ENCODE results near the gene CCDC192.

Gene CCDC192

GRCh38 chr5:127963233-127963632 is 260.0 kb downstream of the CCDC192 start:
- Histone ChIP-seq H3K27ac (ENCODE audit: low read length) (no peak overlapping the region), H3K4me3 (ENCODE audit: low read length) (no peak overlapping the region), H3K36me3 (ENCODE audit: control insufficient read depth, insufficient read depth, low read length) (no peaks in the 10 kb centered on the region), H3K9me3 (ENCODE audit: control insufficient read depth, insufficient read depth, low read length) (no peaks in the 10 kb centered on the region), H3K27me3 (ENCODE audit: control insufficient read depth, insufficient read depth, low read length) (no peaks in the 10 kb centered on the region), H3K4me1 (ENCODE audit: control insufficient read depth, insufficient read depth, low read length) (no peaks in the 10 kb centered on the region)
- no peak for DNase-seq (ENCODE audit: low read depth, low spot score)
- WGBS (ENCODE audit: insufficient coverage, insufficient read length), result no CpG with 5 or more reads among the region's 1 CpG

GRCh38 chr5:127963931-127964330 is 260.7 kb downstream of the CCDC192 start:
- no peaks in the 10 kb centered on the region for H3K9me3 ChIP-seq (ENCODE audit: control insufficient read depth, insufficient read depth, low read length)
- no peak for DNase-seq (ENCODE audit: low read depth, low spot score)
- no peak overlapping the region for H3K4me3 ChIP-seq (ENCODE audit: low read length)
- no peaks in the 10 kb centered on the region for H3K36me3 ChIP-seq (ENCODE audit: control insufficient read depth, insufficient read depth, low read length)
- H3K27me3 ChIP-seq (ENCODE audit: control insufficient read depth, insufficient read depth, low read length), result no peaks in the 10 kb centered on the region
- no peak overlapping the region for H3K27ac ChIP-seq (ENCODE audit: low read length)
- H3K4me1 ChIP-seq (ENCODE audit: control insufficient read depth, insufficient read depth, low read length), result no peaks in the 10 kb centered on the region
- no CpG with 5 or more reads among the region's 3 CpGs for WGBS (ENCODE audit: insufficient coverage, insufficient read length)

GRCh38 chr5:127967323-127967982 is 264.3 kb downstream of the CCDC192 start:
- WGBS (ENCODE audit: insufficient coverage, insufficient read length), result no CpG with 5 or more reads among the region's 3 CpGs
- no peak overlapping the region for H3K4me3 ChIP-seq (ENCODE audit: low read length)

GRCh38 chr5:127967983-127968592 is 264.9 kb downstream of the CCDC192 start:
- WGBS (ENCODE audit: insufficient coverage, insufficient read length), result no CpG with 5 or more reads among the region's 1 CpG
- Histone ChIP-seq H3K27me3 (ENCODE audit: control insufficient read depth, insufficient read depth, low read length) (no peaks in the 10 kb centered on the region), H3K27ac (ENCODE audit: low read length) (no peak overlapping the region)

More at GRCh38 chr5:127967323-127967982, 264.3 kb downstream of the CCDC192 start:
- DNase-seq (ENCODE audit: low read depth, low spot score), result no peak
- Histone ChIP-seq H3K4me1 (ENCODE audit: control insufficient read depth, insufficient read depth, low read length) (no peaks in the 10 kb centered on the region), H3K27ac (ENCODE audit: low read length) (no peak overlapping the region), H3K36me3 (ENCODE audit: control insufficient read depth, insufficient read depth, low read length) (no peaks in the 10 kb centered on the region), H3K27me3 (ENCODE audit: control insufficient read depth, insufficient read depth, low read length) (no peaks in the 10 kb centered on the region), H3K9me3 (ENCODE audit: control insufficient read depth, insufficient read depth, low read length) (no peaks in the 10 kb centered on the region)

GRCh38 chr5:127969002-127969401 is 265.8 kb downstream of the CCDC192 start:
- Histone ChIP-seq H3K27ac (ENCODE audit: low read length) (no peak overlapping the region), H3K9me3 (ENCODE audit: control insufficient read depth, insufficient read depth, low read length) (no peaks in the 10 kb centered on the region), H3K36me3 (ENCODE audit: control insufficient read depth, insufficient read depth, low read length) (no peaks in the 10 kb centered on the region), H3K4me1 (ENCODE audit: control insufficient read depth, insufficient read depth, low read length) (no peaks in the 10 kb centered on the region), H3K27me3 (ENCODE audit: control insufficient read depth, insufficient read depth, low read length) (no peaks in the 10 kb centered on the region), H3K4me3 (ENCODE audit: low read length) (no peak overlapping the region)
- WGBS (ENCODE audit: insufficient coverage, insufficient read length), result no CpG with 5 or more reads among the region's 3 CpGs
- DNase-seq (ENCODE audit: low read depth, low spot score), result no peak

More at GRCh38 chr5:127967983-127968592, 264.9 kb downstream of the CCDC192 start:
- Histone ChIP-seq H3K4me3 (ENCODE audit: low read length) (no peak overlapping the region), H3K9me3 (ENCODE audit: control insufficient read depth, insufficient read depth, low read length) (no peaks in the 10 kb centered on the region), H3K4me1 (ENCODE audit: control insufficient read depth, insufficient read depth, low read length) (no peaks in the 10 kb centered on the region), H3K36me3 (ENCODE audit: control insufficient read depth, insufficient read depth, low read length) (no peaks in the 10 kb centered on the region)
- DNase-seq (ENCODE audit: low read depth, low spot score), result no peak

- Histone ChIP-seq H3K4me3 (ENCODE audit: low read length) (no peak overlapping the region), H3K27me3 (ENCODE audit: control insufficient read depth, insufficient read depth, low read length) (no peaks in the 10 kb centered on the region), H3K4me1 (ENCODE audit: control insufficient read depth, insufficient read depth, low read length) (no peaks in the 10 kb centered on the region), H3K9me3 (ENCODE audit: control insufficient read depth, insufficient read depth, low read length) (no peaks in the 10 kb centered on the region), H3K27ac (ENCODE audit: low read length) (no peak overlapping the region), H3K36me3 (ENCODE audit: control insufficient read depth, insufficient read depth, low read length) (no peaks in the 10 kb centered on the region)
- DNase-seq (ENCODE audit: low read depth, low spot score), result no peak
Measured at GRCh38 chr5:127969651-127970050, 266.5 kb downstream of the CCDC192 start.

GRCh38 chr5:127970081-127970480 is 266.9 kb downstream of the CCDC192 start:
- Histone ChIP-seq H3K36me3 (ENCODE audit: control insufficient read depth, insufficient read depth, low read length) (no peaks in the 10 kb centered on the region), H3K9me3 (ENCODE audit: control insufficient read depth, insufficient read depth, low read length) (no peaks in the 10 kb centered on the region), H3K27ac (ENCODE audit: low read length) (no peak overlapping the region), H3K4me3 (ENCODE audit: low read length) (no peak overlapping the region), H3K27me3 (ENCODE audit: control insufficient read depth, insufficient read depth, low read length) (no peaks in the 10 kb centered on the region), H3K4me1 (ENCODE audit: control insufficient read depth, insufficient read depth, low read length) (no peaks in the 10 kb centered on the region)
- WGBS (ENCODE audit: insufficient coverage, insufficient read length), result no CpG with 5 or more reads among the region's 1 CpG
- no peak for DNase-seq (ENCODE audit: low read depth, low spot score)

- no peak overlapping the region for H3K4me3 ChIP-seq (ENCODE audit: low read length)
- H3K4me1 ChIP-seq (ENCODE audit: control insufficient read depth, insufficient read depth, low read length), result no peaks in the 10 kb centered on the region
- H3K27me3 ChIP-seq (ENCODE audit: control insufficient read depth, insufficient read depth, low read length), result no peaks in the 10 kb centered on the region
- WGBS (ENCODE audit: insufficient coverage, insufficient read length), result no CpG with 5 or more reads among the region's 2 CpGs
- no peaks in the 10 kb centered on the region for H3K9me3 ChIP-seq (ENCODE audit: control insufficient read depth, insufficient read depth, low read length)
- no peaks in the 10 kb centered on the region for H3K36me3 ChIP-seq (ENCODE audit: control insufficient read depth, insufficient read depth, low read length)
- no peak for DNase-seq (ENCODE audit: low read depth, low spot score)
- no peak overlapping the region for H3K27ac ChIP-seq (ENCODE audit: low read length)
Measured at GRCh38 chr5:127970854-127971425, 267.7 kb downstream of the CCDC192 start.

GRCh38 chr5:127975961-127976360 is 272.8 kb downstream of the CCDC192 start:
- no peaks in the 10 kb centered on the region for H3K27me3 ChIP-seq (ENCODE audit: control insufficient read depth, insufficient read depth, low read length)
- no peaks in the 10 kb centered on the region for H3K9me3 ChIP-seq (ENCODE audit: control insufficient read depth, insufficient read depth, low read length)
- no peak overlapping the region for H3K4me3 ChIP-seq (ENCODE audit: low read length)
- no peaks in the 10 kb centered on the region for H3K4me1 ChIP-seq (ENCODE audit: control insufficient read depth, insufficient read depth, low read length)
- WGBS (ENCODE audit: insufficient coverage, insufficient read length), result no CpG with 5 or more reads among the region's 2 CpGs
- H3K27ac ChIP-seq (ENCODE audit: low read length), result no peak overlapping the region
- H3K36me3 ChIP-seq (ENCODE audit: control insufficient read depth, insufficient read depth, low read length), result no peaks in the 10 kb centered on the region
- no peak for DNase-seq (ENCODE audit: low read depth, low spot score)

- no peaks in the 10 kb centered on the region for H3K9me3 ChIP-seq (ENCODE audit: control insufficient read depth, insufficient read depth, low read length)
- H3K36me3 ChIP-seq (ENCODE audit: control insufficient read depth, insufficient read depth, low read length), result no peaks in the 10 kb centered on the region
- no peak overlapping the region for H3K27ac ChIP-seq (ENCODE audit: low read length)
- no peaks in the 10 kb centered on the region for H3K4me1 ChIP-seq (ENCODE audit: control insufficient read depth, insufficient read depth, low read length)
- WGBS (ENCODE audit: insufficient coverage, insufficient read length), result no CpG with 5 or more reads among the region's 4 CpGs
- no peak overlapping the region for H3K4me3 ChIP-seq (ENCODE audit: low read length)
- DNase-seq (ENCODE audit: low read depth, low spot score), result no peak
- no peaks in the 10 kb centered on the region for H3K27me3 ChIP-seq (ENCODE audit: control insufficient read depth, insufficient read depth, low read length)
Measured at GRCh38 chr5:127976525-127976924, 273.3 kb downstream of the CCDC192 start.

Data from iPS DF 6.9 (cell line).